ENCODE measurements around the gene TUBGCP2. TPM values are rescaled to one million over a fixed set of nuclear protein-coding genes. Genes with fewer than 3 reads are reported as not detected.

The TUBGCP2 gene
- total RNA-seq, 1 donor from 2014 or later: 66.7 TPM

GRCh38 chr10:133316266-133316665 is 7.6 kb upstream of the TUBGCP2 start:
- DNase-seq (no peak), ATAC-seq (ENCODE audit: low read depth) (no peak)
- H3K4me3 Mint-ChIP-seq: no peak overlapping the region
- intact Hi-C loops (cut with micrococcal nuclease): no loop called here
- peaks cover 17% of the 10 kb centered on the region for H3K27me3 Mint-ChIP-seq
- H3K27ac Mint-ChIP-seq: no peak overlapping the region
- H3K9me3 Mint-ChIP-seq: peaks cover 8% of the 10 kb centered on the region
- CTCF ChIA-PET: no interaction called here
- peaks cover 18% of the 10 kb centered on the region for H3K36me3 Mint-ChIP-seq (ENCODE audit: low read depth)
- no peak for TF ChIP-seq CTCF (IDR thresholded peaks at IDR 0.05)
- POLR2A ChIA-PET: no interaction called here
- H3K4me1 Mint-ChIP-seq: peaks cover 13% of the 10 kb centered on the region

GRCh38 chr10:133315847-133316246 is 7.2 kb upstream of the TUBGCP2 start:
- peaks cover 17% of the 10 kb centered on the region for H3K27me3 Mint-ChIP-seq
- H3K27ac Mint-ChIP-seq: no peak overlapping the region
- no peak overlapping the region for H3K4me3 Mint-ChIP-seq
- intact Hi-C loops (cut with micrococcal nuclease): no loop called here
- ChIA-PET POLR2A (no interaction called here), CTCF (no interaction called here)
- ATAC-seq (ENCODE audit: low read depth) (no peak), DNase-seq (no peak)
- TF ChIP-seq CTCF (IDR thresholded peaks at IDR 0.05): no peak
- H3K9me3 Mint-ChIP-seq: peaks cover 4% of the 10 kb centered on the region
- peaks cover 13% of the 10 kb centered on the region for H3K4me1 Mint-ChIP-seq
- peaks cover 23% of the 10 kb centered on the region for H3K36me3 Mint-ChIP-seq (ENCODE audit: low read depth)

- intact Hi-C loops (cut with micrococcal nuclease): loop anchor here (1.0 to 5.0 kb wide), 2 partner anchors 13 to 182 kb away; no protein-coding TSS in a partner anchor
These were observed 6.2 kb upstream of the TUBGCP2 start for GRCh38 chr10:133314911-133315310.

GRCh38 chr10:133313192-133313591 is 4.5 kb upstream of the TUBGCP2 start:
- Mint-ChIP-seq H3K27ac (no peak overlapping the region), H3K27me3 (peaks cover 5% of the 10 kb centered on the region), H3K4me1 (peaks cover 7% of the 10 kb centered on the region), H3K9me3 (peaks cover 3% of the 10 kb centered on the region), H3K4me3 (no peak overlapping the region), H3K36me3 (ENCODE audit: low read depth) (peaks cover 33% of the 10 kb centered on the region)
- ATAC-seq (ENCODE audit: low read depth) (no peak), DNase-seq (no peak)
- no peak for TF ChIP-seq CTCF (IDR thresholded peaks at IDR 0.05)
- CTCF ChIA-PET: interaction anchor here (1.5 kb wide), 1 partner anchor 15 kb away, joined by 4 read pairs; no protein-coding TSS in a partner anchor
- POLR2A ChIA-PET: no interaction called here
- intact Hi-C loops (cut with micrococcal nuclease): loop anchor here (5.0 kb wide), 1 partner anchor 184 kb away; no protein-coding TSS in a partner anchor

More at GRCh38 chr10:133314911-133315310, 6.2 kb upstream of the TUBGCP2 start:
- Mint-ChIP-seq H3K4me1 (peaks cover 13% of the 10 kb centered on the region), H3K36me3 (ENCODE audit: low read depth) (peaks cover 30% of the 10 kb centered on the region), H3K27me3 (peaks cover 12% of the 10 kb centered on the region), H3K4me3 (no peak overlapping the region), H3K27ac (no peak overlapping the region), H3K9me3 (peaks cover 3% of the 10 kb centered on the region)
- no peak for TF ChIP-seq CTCF (IDR thresholded peaks at IDR 0.05)
- CTCF ChIA-PET: interaction anchor here (0.8 to 1.3 kb wide), 4 partner anchors 12 to 293 kb away, joined by 3 to 4 read pairs (median 3); no protein-coding TSS in a partner anchor
- POLR2A ChIA-PET: interaction anchor here (0.6 to 0.9 kb wide), 3 partner anchors 10 to 409 kb away, joined by 5 to 16 read pairs (median 6); no protein-coding TSS in a partner anchor
- DNase-seq (no peak), ATAC-seq (ENCODE audit: low read depth) (no peak)

GRCh38 chr10:133312769-133313145 is 4.1 kb upstream of the TUBGCP2 start:
- H3K27me3 Mint-ChIP-seq: peaks cover 5% of the 10 kb centered on the region
- H3K4me3 Mint-ChIP-seq: no peak overlapping the region
- DNase-seq (no peak), ATAC-seq (ENCODE audit: low read depth) (no peak)
- peaks cover 10% of the 10 kb centered on the region for H3K4me1 Mint-ChIP-seq
- H3K36me3 Mint-ChIP-seq (ENCODE audit: low read depth): peaks cover 36% of the 10 kb centered on the region
- POLR2A ChIA-PET: no interaction called here
- CTCF ChIA-PET: interaction anchor here (1.5 kb wide), 1 partner anchor 16 kb away, joined by 4 read pairs; no protein-coding TSS in a partner anchor
- TF ChIP-seq CTCF (IDR thresholded peaks at IDR 0.05): no peak
- intact Hi-C loops (cut with micrococcal nuclease): loop anchor here (5.0 kb wide), 1 partner anchor 185 kb away; no protein-coding TSS in a partner anchor
- H3K27ac Mint-ChIP-seq: no peak overlapping the region
- peaks cover 3% of the 10 kb centered on the region for H3K9me3 Mint-ChIP-seq
